HCT116 (cell line): ENCODE data around the gene LIMK2. TPM values are rescaled to one million over a fixed set of nuclear protein-coding genes. Genes with fewer than 3 reads are reported as not detected.

ENCODE experiments used
- ATAC-seq: fragments of 200-7000 bp; cut with Tn5 transposase; 2 replicates; pipeline ENCODE4 v1.9.1; 2020; ENCODE audit warnings: mild to moderate bottlenecking, moderate library complexity
- BruUV-seq: library from RNA; stranded (reverse); fragments of 400-500 nt; replicated peaks from 2 replicates; lab custom pipeline; 2021; lab: Mats Ljungman, UMichigan
- CTCF ChIA-PET: fragments of 300-600 bp; sonication (Branson Sonifier 250); formaldehyde crosslinking; loops from one replicate; lab custom pipeline; 2021; ENCODE audit warnings: antibody characterized with exemption; lab: Charles Lee
- POLR2A ChIA-PET: fragments of 300-600, 350-600 bp; sonication (Branson Sonifier 250); formaldehyde crosslinking; loops from one replicate; lab custom pipeline; 2021; ENCODE audit warnings: antibody characterized with exemption; lab: Charles Lee
- RAD21 ChIA-PET, 2 experiments: fragments of 300-600 bp; sonication (Branson Sonifier 250); formaldehyde crosslinking; loops; one replicate each; lab custom pipeline; 2023; ENCODE audit warnings: low total read pairs in 2 of 2; ENCODE audit not compliant: uncharacterized antibody in 2 of 2, unreplicated experiment in 2 of 2, low non-redundant PET in 1 of 2; lab: Charles Lee
- DNase-seq: peaks from one replicate; pipeline ENCODE4 v3.0.0-alpha.2; 2010; ENCODE audit warnings: low read depth, low spot score
- H2AFZ ChIP-seq: fragments of 200-600 bp; shearing (Covaris generic), sonication (generic); 2 replicates; pipeline ENCODE4 v1.6.1; 2017; ENCODE audit warnings: low read depth, mixed run types, mixed read lengths, antibody characterized with exemption, low read length; ENCODE audit not compliant: poor library complexity, severe bottlenecking
- H3K27ac ChIP-seq: 2 replicates; pipeline ENCODE4 v1.5.1; 2012; ENCODE audit warnings: low read depth, low read length
- H3K27me3 ChIP-seq: fragments of 200-600 bp; sonication (generic); 2 replicates; pipeline ENCODE4 v1.6.1; 2016; ENCODE audit warnings: mixed run types, low read length, mixed read lengths; ENCODE audit not compliant: insufficient read depth
- H3K36me3 ChIP-seq, 2 experiments: fragments of 200-500 bp in 1 of 2; fragments of 200-600 bp in 1 of 2; sonication (Bioruptor generic) in 1 of 2; sonication (generic) in 1 of 2; 2 replicates each; pipeline versions ENCODE4 v1.5.1 to v1.6.1; 2014 to 2016; ENCODE audit warnings: low read length in 2 of 2, inconsistent platforms in 1 of 2, mixed read lengths in 1 of 2, mixed run types in 1 of 2; ENCODE audit not compliant: insufficient read depth in 2 of 2, control insufficient read depth in 1 of 2
- H3K4me1 ChIP-seq, 2 experiments: fragments of 200-600 bp in 1 of 2; sonication (generic) in 1 of 2; 2 replicates each; pipeline versions ENCODE4 v1.5.1 to v1.6.1; 2012 to 2017; ENCODE audit warnings: low read length in 2 of 2, inconsistent platforms in 1 of 2, mild to moderate bottlenecking in 1 of 2, mixed read lengths in 1 of 2, mixed run types in 1 of 2, moderate library complexity in 1 of 2; ENCODE audit not compliant: insufficient read depth in 2 of 2, control insufficient read depth in 1 of 2
- H3K4me2 ChIP-seq: fragments of 200-600 bp; sonication (generic); 2 replicates; pipeline ENCODE4 v1.6.1; 2017; ENCODE audit warnings: mixed run types, low read length, mixed read lengths
- H3K4me3 ChIP-seq, 2 experiments: fragments of 200-600 bp in 1 of 2; sonication (generic) in 1 of 2; replicated peaks in 1 of 2; 2 replicates each; pipeline ENCODE4 v1.5.1; 2011 to 2016; ENCODE audit warnings: low read length in 2 of 2, control low read depth in 1 of 2, low read depth in 1 of 2, mild to moderate bottlenecking in 1 of 2, mixed read lengths in 1 of 2, mixed run types in 1 of 2
- H3K79me2 ChIP-seq: fragments of 200-600 bp; sonication (generic); 2 replicates; pipeline ENCODE4 v1.6.1; 2017; ENCODE audit warnings: mild to moderate bottlenecking, mixed run types, low read length, moderate library complexity, mixed read lengths; ENCODE audit not compliant: insufficient read depth
- H3K9ac ChIP-seq: fragments of 200-600 bp; sonication (generic); 2 replicates; pipeline ENCODE4 v1.6.1; 2016; ENCODE audit warnings: low read length, mixed read lengths
- H3K9me2 ChIP-seq: fragments of 200-600 bp; sonication (generic), shearing (Covaris generic); 2 replicates; pipeline ENCODE4 v1.6.1; 2017; ENCODE audit warnings: mixed run types, mild to moderate bottlenecking, moderate library complexity; ENCODE audit not compliant: insufficient read depth
- H3K9me3 ChIP-seq, 2 experiments: fragments of 200-500 bp in 1 of 2; fragments of 200-600 bp in 1 of 2; sonication (Bioruptor generic) in 1 of 2; sonication (generic) in 1 of 2; 2 replicates each; pipeline ENCODE4 v1.6.1; 2014 to 2017; ENCODE audit warnings: low read length in 2 of 2, mixed read lengths in 2 of 2, inconsistent platforms in 1 of 2, low read depth in 1 of 2, mild to moderate bottlenecking in 1 of 2, mixed run types in 1 of 2, moderate library complexity in 1 of 2; ENCODE audit not compliant: control insufficient read depth in 1 of 2, insufficient read depth in 1 of 2
- H4K20me1 ChIP-seq: fragments of 200-600 bp; sonication (generic), shearing (Covaris generic); 2 replicates; pipeline ENCODE4 v1.6.1; 2017; ENCODE audit warnings: mixed run types, mild to moderate bottlenecking, moderate library complexity; ENCODE audit not compliant: insufficient read depth
- CBX3 ChIP-seq: IDR thresholded peaks from 2 replicates; pipeline ENCODE4 v1.6.1; 2012; ENCODE audit warnings: low read depth
- CEBPB ChIP-seq: IDR thresholded peaks from 2 replicates; pipeline ENCODE4 v1.6.1; 2012; ENCODE audit warnings: low read depth
- SIN3A ChIP-seq: IDR thresholded peaks from 2 replicates; pipeline ENCODE4 v1.6.1; 2012; ENCODE audit warnings: low read depth
- SP1 ChIP-seq: IDR thresholded peaks from 2 replicates; pipeline ENCODE4 v1.6.1; 2012; ENCODE audit warnings: low read depth
- YY1 ChIP-seq: IDR thresholded peaks from 2 replicates; pipeline ENCODE4 v1.6.1; 2011; ENCODE audit warnings: low read length, low read depth, moderate library complexity, mild to moderate bottlenecking; ENCODE audit not compliant: insufficient replicate concordance; ENCODE audit errors: extremely low read depth
- ZNF274 ChIP-seq: fragments of 200-500 bp; sonication (Bioruptor generic); IDR thresholded peaks from 2 replicates; pipeline ENCODE4 v1.6.1; 2014; ENCODE audit warnings: mild to moderate bottlenecking, low read depth, low read length, inconsistent platforms
- intact Hi-C: fragments of 100-400 bp; cut with micrococcal nuclease; formaldehyde crosslinking; loops from 2 replicates; pipeline ENCODE4 v1.10.0; 2022
- total RNA-seq: library from RNA; stranded (reverse); gene quantifications from one replicate; pipeline ENCODE4 v1.2.1, GENCODE V29; 2021; ENCODE audit not compliant: unreplicated experiment
- TF ChIP-seq, protein P1 (sequence below), 3 experiments: fragments of 200-600 bp in 1 of 3; sonication (generic) in 1 of 3; IDR thresholded peaks in 2 of 3; conservative IDR thresholded peaks in 1 of 3; 2 replicates each; pipeline ENCODE4 v1.5.1; 2012 to 2017; ENCODE audit warnings: low read depth in 2 of 3, low read length in 2 of 3, antibody characterized with exemption in 1 of 3, borderline replicate concordance in 1 of 3, control low read depth in 1 of 3, mild to moderate bottlenecking in 1 of 3, mixed read lengths in 1 of 3, mixed run types in 1 of 3, moderate library complexity in 1 of 3; ENCODE audit not compliant: insufficient read depth in 1 of 3
- TF ChIP-seq, protein P2 (sequence below): IDR thresholded peaks from 2 replicates; pipeline ENCODE4 v1.6.1; 2011; ENCODE audit warnings: mild to moderate bottlenecking, low read length, moderate library complexity; ENCODE audit not compliant: insufficient replicate concordance; ENCODE audit errors: extremely low read depth

LIMK2 gene
- total RNA-seq, 1 experiment from 2014 or later = 21.9 TPM

GRCh38 chr22:31192513-31192912 lies 19.6 kb upstream of the LIMK2 start:
- no peaks in the 10 kb centered on the region for H3K27me3 ChIP-seq
- H2AFZ ChIP-seq = no peak overlapping the region
- H3K9me3 ChIP-seq = no peaks in the 10 kb centered on the region
- RAD21 ChIA-PET = no interaction called here
- H3K9ac ChIP-seq = no peak overlapping the region
- CTCF ChIA-PET = interaction anchor here (1.3 kb wide), 1 partner anchor 121 kb away, joined by 3 read pairs; no protein-coding TSS in a partner anchor
- H3K4me2 ChIP-seq = no peak overlapping the region
- no peak overlapping the region for H3K4me3 ChIP-seq
- POLR2A ChIA-PET = no interaction called here
- no peak for DNase-seq
- H3K9me2 ChIP-seq = no peaks in the 10 kb centered on the region
- no peak for ATAC-seq
- TF ChIP-seq, protein P1, sequence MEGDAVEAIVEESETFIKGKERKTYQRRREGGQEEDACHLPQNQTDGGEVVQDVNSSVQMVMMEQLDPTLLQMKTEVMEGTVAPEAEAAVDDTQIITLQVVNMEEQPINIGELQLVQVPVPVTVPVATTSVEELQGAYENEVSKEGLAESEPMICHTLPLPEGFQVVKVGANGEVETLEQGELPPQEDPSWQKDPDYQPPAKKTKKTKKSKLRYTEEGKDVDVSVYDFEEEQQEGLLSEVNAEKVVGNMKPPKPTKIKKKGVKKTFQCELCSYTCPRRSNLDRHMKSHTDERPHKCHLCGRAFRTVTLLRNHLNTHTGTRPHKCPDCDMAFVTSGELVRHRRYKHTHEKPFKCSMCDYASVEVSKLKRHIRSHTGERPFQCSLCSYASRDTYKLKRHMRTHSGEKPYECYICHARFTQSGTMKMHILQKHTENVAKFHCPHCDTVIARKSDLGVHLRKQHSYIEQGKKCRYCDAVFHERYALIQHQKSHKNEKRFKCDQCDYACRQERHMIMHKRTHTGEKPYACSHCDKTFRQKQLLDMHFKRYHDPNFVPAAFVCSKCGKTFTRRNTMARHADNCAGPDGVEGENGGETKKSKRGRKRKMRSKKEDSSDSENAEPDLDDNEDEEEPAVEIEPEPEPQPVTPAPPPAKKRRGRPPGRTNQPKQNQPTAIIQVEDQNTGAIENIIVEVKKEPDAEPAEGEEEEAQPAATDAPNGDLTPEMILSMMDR (IDR thresholded peaks at IDR 0.05 in 2 of 3, conservative IDR thresholded peaks at IDR 0.05 in 1 of 3; ENCODE audit: borderline replicate concordance in 1 of 3, insufficient read depth in 1 of 3, low read depth in 2 of 3, low read length in 2 of 3) = no peak
- TF ChIP-seq SIN3A = no peak
- no peak for TF ChIP-seq ZNF274
- no peak for TF ChIP-seq CBX3
- 0 out of 2 replicates have a peak, but pooled peaks have one; percentile 30 for TF ChIP-seq CEBPB
- no peak for TF ChIP-seq YY1
- no peak for TF ChIP-seq SP1
- TF ChIP-seq, protein P2, sequence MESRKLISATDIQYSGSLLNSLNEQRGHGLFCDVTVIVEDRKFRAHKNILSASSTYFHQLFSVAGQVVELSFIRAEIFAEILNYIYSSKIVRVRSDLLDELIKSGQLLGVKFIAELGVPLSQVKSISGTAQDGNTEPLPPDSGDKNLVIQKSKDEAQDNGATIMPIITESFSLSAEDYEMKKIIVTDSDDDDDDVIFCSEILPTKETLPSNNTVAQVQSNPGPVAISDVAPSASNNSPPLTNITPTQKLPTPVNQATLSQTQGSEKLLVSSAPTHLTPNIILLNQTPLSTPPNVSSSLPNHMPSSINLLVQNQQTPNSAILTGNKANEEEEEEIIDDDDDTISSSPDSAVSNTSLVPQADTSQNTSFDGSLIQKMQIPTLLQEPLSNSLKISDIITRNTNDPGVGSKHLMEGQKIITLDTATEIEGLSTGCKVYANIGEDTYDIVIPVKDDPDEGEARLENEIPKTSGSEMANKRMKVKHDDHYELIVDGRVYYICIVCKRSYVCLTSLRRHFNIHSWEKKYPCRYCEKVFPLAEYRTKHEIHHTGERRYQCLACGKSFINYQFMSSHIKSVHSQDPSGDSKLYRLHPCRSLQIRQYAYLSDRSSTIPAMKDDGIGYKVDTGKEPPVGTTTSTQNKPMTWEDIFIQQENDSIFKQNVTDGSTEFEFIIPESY = no peak
- no TSS peak for BruUV-seq
- no peaks in the 10 kb centered on the region; a peak in 1 of 4 replicates for H3K36me3 ChIP-seq
- H3K4me1 ChIP-seq = no peaks in the 10 kb centered on the region
- H3K79me2 ChIP-seq = no peaks in the 10 kb centered on the region
- intact Hi-C loops = no loop called here
- no peak overlapping the region for H3K27ac ChIP-seq
- H4K20me1 ChIP-seq = no peaks in the 10 kb centered on the region
